Measurements from ENCODE around the gene UBE2D2. TPM values are rescaled to one million over a fixed set of nuclear protein-coding genes. Genes with fewer than 3 reads are reported as not detected.
A peak's percentile ranks its signal among the peaks of the same experiment; 100 is the strongest.

Gene UBE2D2
- total and polyA plus RNA-seq, 2 donors (not counting 1 experiment from before 2014, with no cell fraction given), result 64.3 to 168 TPM

- ATAC-seq (ENCODE audit: low read depth), result no peak
- no peaks in the 10 kb centered on the region for H3K27me3 ChIP-seq (replicated peaks in 1 of 4; ENCODE audit: control extremely low read depth in 1 of 4, control insufficient read depth in 3 of 4, insufficient read depth in 4 of 4, low read length in 3 of 4)
- WGBS (ENCODE audit: insufficient coverage), result 36% methylated on average over 10 of the region's 12 CpGs
Measured at GRCh38 chr5:139638736-139639618, 77.8 kb downstream of the UBE2D2 start.

More at GRCh38 chr5:139638736-139639618, 77.8 kb downstream of the UBE2D2 start:
- Histone ChIP-seq H4K20me1 (ENCODE audit: control insufficient read depth, insufficient read depth, low read length, poor library complexity, severe bottlenecking) (peaks cover 2% of the 10 kb centered on the region), H3K9ac (ENCODE audit: low read length) (peak overlapping the region; percentile 70), H2AFZ (ENCODE audit: insufficient read depth, low read depth, low read length, poor library complexity, severe bottlenecking) (peak overlapping the region; percentile 62), H3K36me3 (replicated peaks in 1 of 2; ENCODE audit: control extremely low read depth in 1 of 2, control insufficient read depth in 1 of 2, extremely low read depth in 1 of 2, insufficient read depth in 2 of 2, low read length in 1 of 2) (no peaks in the 10 kb centered on the region), H3K4me3 (ENCODE audit: control extremely low read depth in 1 of 5, extremely low read depth in 1 of 5, insufficient read depth in 1 of 5, low read depth in 2 of 5, low read length in 4 of 5) (peak overlapping the region in 4 of 5 experiments; percentile 52 to 79 (median 62)), H3K9me3 (ENCODE audit: control extremely low read depth in 1 of 3, control insufficient read depth in 2 of 3, insufficient read depth in 1 of 3, low read length in 2 of 3) (no peaks in the 10 kb centered on the region), H3K27ac (ENCODE audit: low read length in 2 of 2) (peak overlapping the region; percentile 88 to 93), H3K4me2 (replicated peaks; ENCODE audit: low read depth, low read length, poor library complexity, severe bottlenecking) (peak overlapping the region; percentile 91), H3K4me1 (ENCODE audit: control insufficient read depth in 2 of 2, insufficient read depth in 2 of 2, low read length in 2 of 2) (peaks cover 58 to 92% of the 10 kb centered on the region in 2 donors), H3K79me2 (ENCODE audit: control insufficient read depth, insufficient read depth, low read length) (peaks cover 63% of the 10 kb centered on the region)
- H3K4me1 Mint-ChIP-seq, result peaks cover 81% of the 10 kb centered on the region
- POLR2A ChIA-PET, result interaction anchor here (0.6 to 9.1 kb wide), 13 partner anchors 11 to 126 kb away, joined by 3 to 511 read pairs (median 10); partner anchors contain the start of gene CXXC5
- peak overlapping the region; percentile 91 for H3K27ac Mint-ChIP-seq
- CTCF ChIA-PET, result interaction anchor here (0.7 to 10.7 kb wide), 10 partner anchors 10 to 148 kb away, joined by 3 to 502 read pairs (median 48); partner anchors contain the start of gene CXXC5
- H3K4me3 Mint-ChIP-seq, result peak overlapping the region; percentile 84
- H3K9me3 Mint-ChIP-seq (ENCODE audit: insufficient read depth), result no peaks in the 10 kb centered on the region
- DNase-seq, result no peak
- intact Hi-C loops (cut with micrococcal nuclease), result loop anchor here (5.0 to 10.0 kb wide), 2 partner anchors 122 to 234 kb away; partner anchors contain the start of gene SPATA24
- no peak for TF ChIP-seq CTCF (IDR thresholded peaks at IDR 0.05)
- no peak for TF ChIP-seq EZH2 (IDR thresholded peaks at IDR 0.05; ENCODE audit: borderline replicate concordance, insufficient read depth, low read depth, low read length, poor library complexity, severe bottlenecking)
- H3K27me3 Mint-ChIP-seq, result no peaks in the 10 kb centered on the region

Data from B cell (primary cell).